ENCODE results near the gene WWOX.

Gene WWOX

GRCh38 chr16:78212674-78213073 is 113.2 kb downstream of the WWOX start:
- Mint-ChIP-seq H3K27ac (ENCODE audit: low read depth) (no peak overlapping the region), H3K27me3 (no peaks in the 10 kb centered on the region)

GRCh38 chr16:78213751-78214150 is 114.3 kb downstream of the WWOX start:
- Mint-ChIP-seq H3K4me3 (no peak overlapping the region), H3K4me1 (no peaks in the 10 kb centered on the region), H3K27ac (ENCODE audit: low read depth) (no peak overlapping the region), H3K27me3 (no peaks in the 10 kb centered on the region), H3K9me3 (no peaks in the 10 kb centered on the region), H3K36me3 (ENCODE audit: insufficient read depth) (no peaks in the 10 kb centered on the region)
- no peak for DNase-seq (ENCODE audit: low spot score in 2 of 2)
- no peak for ATAC-seq (replicated peaks; ENCODE audit: extremely low read depth, poor library complexity, severe bottlenecking)

More at GRCh38 chr16:78212674-78213073, 113.2 kb downstream of the WWOX start:
- no peak for DNase-seq (ENCODE audit: low spot score in 2 of 2)
- Mint-ChIP-seq H3K4me1 (no peaks in the 10 kb centered on the region), H3K36me3 (ENCODE audit: insufficient read depth) (no peaks in the 10 kb centered on the region), H3K4me3 (no peak overlapping the region), H3K9me3 (no peaks in the 10 kb centered on the region)
- no peak for ATAC-seq (replicated peaks; ENCODE audit: extremely low read depth, poor library complexity, severe bottlenecking)

DNA sequence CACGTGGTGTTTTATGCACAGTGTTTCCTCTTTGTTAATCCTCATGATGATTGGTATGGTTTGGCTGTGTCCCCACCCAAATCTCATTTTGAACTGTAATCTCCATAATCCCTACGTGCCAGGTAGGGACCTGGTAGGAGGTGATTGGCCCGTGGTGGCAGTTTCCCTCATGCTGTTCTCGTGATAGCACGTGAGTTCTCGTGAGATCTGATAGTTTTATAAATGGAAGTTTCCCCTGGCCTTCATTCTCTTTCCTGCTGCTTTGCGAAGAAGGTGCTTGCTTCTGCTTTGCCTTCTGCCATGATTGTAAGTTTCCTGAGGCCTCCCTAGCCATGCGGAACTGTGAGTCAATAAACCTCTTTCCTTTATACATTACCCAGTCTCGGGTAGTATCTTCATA is 115.8 kb downstream of the WWOX start:
- Mint-ChIP-seq H3K36me3 (ENCODE audit: insufficient read depth) (no peaks in the 10 kb centered on the region), H3K27ac (ENCODE audit: low read depth) (no peak overlapping the region), H3K4me3 (no peak overlapping the region), H3K27me3 (no peaks in the 10 kb centered on the region), H3K4me1 (no peaks in the 10 kb centered on the region), H3K9me3 (no peaks in the 10 kb centered on the region)
- no peak for DNase-seq (ENCODE audit: low spot score in 2 of 2)
- no peak for ATAC-seq (replicated peaks; ENCODE audit: extremely low read depth, poor library complexity, severe bottlenecking)

- H3K4me1 Mint-ChIP-seq: no peaks in the 10 kb centered on the region
- ATAC-seq (replicated peaks; ENCODE audit: extremely low read depth, poor library complexity, severe bottlenecking) (no peak), DNase-seq (ENCODE audit: low spot score in 2 of 2) (no peak)
- H3K27ac Mint-ChIP-seq (ENCODE audit: low read depth): no peak overlapping the region
- no peaks in the 10 kb centered on the region for H3K36me3 Mint-ChIP-seq (ENCODE audit: insufficient read depth)
- H3K4me3 Mint-ChIP-seq: no peak overlapping the region
- no peaks in the 10 kb centered on the region for H3K9me3 Mint-ChIP-seq
- H3K27me3 Mint-ChIP-seq: no peaks in the 10 kb centered on the region
These were observed 116.8 kb downstream of the WWOX start for GRCh38 chr16:78216166-78216745.

GRCh38 chr16:78217276-78217675 is 117.8 kb downstream of the WWOX start:
- Mint-ChIP-seq H3K9me3 (no peaks in the 10 kb centered on the region), H3K27me3 (no peaks in the 10 kb centered on the region), H3K36me3 (ENCODE audit: insufficient read depth) (no peaks in the 10 kb centered on the region), H3K4me1 (no peaks in the 10 kb centered on the region), H3K4me3 (no peak overlapping the region), H3K27ac (ENCODE audit: low read depth) (no peak overlapping the region)
- no peak for DNase-seq (ENCODE audit: low spot score in 2 of 2)
- no peak for ATAC-seq (replicated peaks; ENCODE audit: extremely low read depth, poor library complexity, severe bottlenecking)

- H3K27ac Mint-ChIP-seq (ENCODE audit: low read depth): no peak overlapping the region
- ATAC-seq (replicated peaks; ENCODE audit: extremely low read depth, poor library complexity, severe bottlenecking): no peak
- H3K4me3 Mint-ChIP-seq: no peak overlapping the region
- H3K9me3 Mint-ChIP-seq: no peaks in the 10 kb centered on the region
- DNase-seq (ENCODE audit: low spot score in 2 of 2): no peak
- H3K27me3 Mint-ChIP-seq: no peaks in the 10 kb centered on the region
- H3K4me1 Mint-ChIP-seq: no peaks in the 10 kb centered on the region
- no peaks in the 10 kb centered on the region for H3K36me3 Mint-ChIP-seq (ENCODE audit: insufficient read depth)
These were observed 118.8 kb downstream of the WWOX start for GRCh38 chr16:78218279-78218678.

DNA sequence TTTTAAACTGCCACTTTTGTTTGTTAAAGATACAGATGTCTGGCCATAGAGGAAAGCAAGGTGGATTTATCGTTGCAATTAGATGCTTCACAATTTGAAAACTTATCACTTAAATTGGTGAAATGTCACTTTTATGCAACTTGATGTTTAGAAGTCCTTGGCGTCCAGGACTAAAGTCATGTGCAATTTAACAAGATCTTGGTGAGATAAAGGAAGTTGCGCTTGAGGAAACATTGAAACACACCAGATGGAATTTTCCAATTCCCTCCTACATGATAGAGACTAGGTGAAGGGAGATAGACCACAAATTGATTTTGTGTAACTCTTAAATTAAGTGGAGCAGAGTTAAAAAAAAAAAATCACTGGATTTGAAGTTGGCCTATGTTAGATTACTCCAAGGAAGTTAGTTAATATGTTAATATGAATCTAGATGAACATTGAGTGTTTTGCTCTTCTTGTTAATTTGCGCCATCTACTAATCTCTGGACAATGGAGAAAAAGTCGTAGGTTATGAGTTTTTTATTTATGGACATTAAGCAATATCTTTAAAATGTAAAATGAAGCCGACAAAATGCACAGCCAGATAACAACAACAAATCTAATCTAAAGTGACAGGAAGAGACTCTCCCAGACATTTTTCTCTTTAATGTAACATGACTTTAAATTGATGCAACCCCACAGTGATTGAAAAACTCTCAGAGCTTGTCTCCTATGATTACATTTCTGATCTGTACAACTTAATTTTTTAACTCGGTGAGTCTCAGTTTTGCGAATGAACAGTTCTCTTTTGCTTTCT is 119.6 kb downstream of the WWOX start:
- no peak for DNase-seq (ENCODE audit: low spot score in 2 of 2)
- H3K27me3 Mint-ChIP-seq: no peaks in the 10 kb centered on the region
- no peaks in the 10 kb centered on the region for H3K9me3 Mint-ChIP-seq
- H3K4me3 Mint-ChIP-seq: no peak overlapping the region
- ATAC-seq (replicated peaks; ENCODE audit: extremely low read depth, poor library complexity, severe bottlenecking): no peak
- no peaks in the 10 kb centered on the region for H3K4me1 Mint-ChIP-seq
- H3K36me3 Mint-ChIP-seq (ENCODE audit: insufficient read depth): no peaks in the 10 kb centered on the region
- H3K27ac Mint-ChIP-seq (ENCODE audit: low read depth): no peak overlapping the region

DNA sequence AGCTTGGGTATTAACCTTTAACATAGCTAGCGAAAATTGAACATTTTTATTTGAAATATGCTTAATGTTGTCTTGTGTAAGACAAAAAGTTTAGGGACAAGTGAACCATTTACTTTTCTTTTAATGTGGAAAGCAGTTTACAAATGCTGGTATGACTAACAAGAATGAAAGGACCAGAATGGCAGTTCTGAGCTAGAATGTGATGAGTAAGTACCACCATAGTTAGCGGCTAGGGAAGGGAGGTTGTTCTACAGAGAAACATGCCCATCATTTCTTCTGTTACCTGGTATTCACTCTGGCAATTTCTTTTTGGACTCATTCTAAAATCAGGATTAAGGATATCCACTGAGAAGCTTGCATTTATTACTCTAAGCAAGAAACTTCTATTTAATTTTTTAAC is 121.1 kb downstream of the WWOX start:
- no peak for DNase-seq (ENCODE audit: low spot score in 2 of 2)
- Mint-ChIP-seq H3K36me3 (ENCODE audit: insufficient read depth) (no peaks in the 10 kb centered on the region), H3K27me3 (no peaks in the 10 kb centered on the region), H3K27ac (ENCODE audit: low read depth) (no peak overlapping the region), H3K9me3 (no peaks in the 10 kb centered on the region), H3K4me1 (no peaks in the 10 kb centered on the region), H3K4me3 (no peak overlapping the region)
- ATAC-seq (replicated peaks; ENCODE audit: extremely low read depth, poor library complexity, severe bottlenecking): no peak

GRCh38 chr16:78221892-78222291 is 122.4 kb downstream of the WWOX start:
- DNase-seq (ENCODE audit: low spot score in 2 of 2) (no peak), ATAC-seq (replicated peaks; ENCODE audit: extremely low read depth, poor library complexity, severe bottlenecking) (no peak)
- Mint-ChIP-seq H3K36me3 (ENCODE audit: insufficient read depth) (no peaks in the 10 kb centered on the region), H3K27me3 (no peaks in the 10 kb centered on the region), H3K9me3 (no peaks in the 10 kb centered on the region), H3K27ac (ENCODE audit: low read depth) (no peak overlapping the region), H3K4me1 (no peaks in the 10 kb centered on the region), H3K4me3 (no peak overlapping the region)

- no peaks in the 10 kb centered on the region for H3K4me1 Mint-ChIP-seq
- no peaks in the 10 kb centered on the region for H3K9me3 Mint-ChIP-seq
- no peak overlapping the region for H3K4me3 Mint-ChIP-seq
- ATAC-seq (replicated peaks; ENCODE audit: extremely low read depth, poor library complexity, severe bottlenecking) (no peak), DNase-seq (ENCODE audit: low spot score in 2 of 2) (no peak)
- no peaks in the 10 kb centered on the region for H3K36me3 Mint-ChIP-seq (ENCODE audit: insufficient read depth)
- H3K27ac Mint-ChIP-seq (ENCODE audit: low read depth): no peak overlapping the region
- no peaks in the 10 kb centered on the region for H3K27me3 Mint-ChIP-seq
These were observed 124.9 kb downstream of the WWOX start for GRCh38 chr16:78224342-78224741.

- DNase-seq (ENCODE audit: low spot score in 2 of 2) (no peak), ATAC-seq (replicated peaks; ENCODE audit: extremely low read depth, poor library complexity, severe bottlenecking) (no peak)
- Mint-ChIP-seq H3K4me1 (no peaks in the 10 kb centered on the region), H3K27ac (ENCODE audit: low read depth) (no peak overlapping the region), H3K36me3 (ENCODE audit: insufficient read depth) (no peaks in the 10 kb centered on the region), H3K27me3 (no peaks in the 10 kb centered on the region), H3K4me3 (no peak overlapping the region), H3K9me3 (no peaks in the 10 kb centered on the region)
These were observed 126.5 kb downstream of the WWOX start for GRCh38 chr16:78225919-78226318.

DNA sequence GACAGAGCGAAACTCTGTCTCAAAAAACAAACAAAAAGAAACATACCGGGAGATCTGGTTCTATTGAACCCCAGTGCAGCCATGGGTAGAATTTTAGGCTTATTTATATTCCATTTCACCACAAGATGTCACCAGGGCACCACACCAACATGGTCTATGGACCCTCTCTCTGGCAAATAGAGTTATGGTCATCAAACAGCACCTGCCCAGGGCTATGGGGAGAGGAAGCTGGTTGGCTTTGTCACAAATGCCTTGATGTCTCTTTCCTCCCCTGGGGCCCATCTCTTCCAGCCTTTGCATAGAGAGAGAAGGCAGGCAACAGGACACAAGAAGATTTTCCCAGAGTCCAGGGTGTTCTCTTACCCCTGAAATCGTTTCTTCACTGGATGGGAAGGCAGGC is 128.4 kb downstream of the WWOX start:
- no peak for DNase-seq (ENCODE audit: low spot score in 2 of 2)
- no peaks in the 10 kb centered on the region for H3K9me3 Mint-ChIP-seq
- H3K4me1 Mint-ChIP-seq: no peaks in the 10 kb centered on the region
- no peaks in the 10 kb centered on the region for H3K36me3 Mint-ChIP-seq (ENCODE audit: insufficient read depth)
- no peak for ATAC-seq (replicated peaks; ENCODE audit: extremely low read depth, poor library complexity, severe bottlenecking)
- H3K27me3 Mint-ChIP-seq: no peaks in the 10 kb centered on the region
- H3K27ac Mint-ChIP-seq (ENCODE audit: low read depth): no peak overlapping the region
- H3K4me3 Mint-ChIP-seq: no peak overlapping the region

- Mint-ChIP-seq H3K36me3 (ENCODE audit: insufficient read depth) (no peaks in the 10 kb centered on the region), H3K27me3 (no peaks in the 10 kb centered on the region), H3K9me3 (no peaks in the 10 kb centered on the region), H3K4me3 (no peak overlapping the region), H3K4me1 (no peaks in the 10 kb centered on the region), H3K27ac (ENCODE audit: low read depth) (no peak overlapping the region)
- DNase-seq (ENCODE audit: low spot score in 2 of 2): no peak
- no peak for ATAC-seq (replicated peaks; ENCODE audit: extremely low read depth, poor library complexity, severe bottlenecking)
These were observed 129.2 kb downstream of the WWOX start for GRCh38 chr16:78228704-78229103.

Measured in central memory CD8-positive, alpha-beta T cell (primary cell).